ENCODE results near the gene REM2.

Gene REM2

DNA sequence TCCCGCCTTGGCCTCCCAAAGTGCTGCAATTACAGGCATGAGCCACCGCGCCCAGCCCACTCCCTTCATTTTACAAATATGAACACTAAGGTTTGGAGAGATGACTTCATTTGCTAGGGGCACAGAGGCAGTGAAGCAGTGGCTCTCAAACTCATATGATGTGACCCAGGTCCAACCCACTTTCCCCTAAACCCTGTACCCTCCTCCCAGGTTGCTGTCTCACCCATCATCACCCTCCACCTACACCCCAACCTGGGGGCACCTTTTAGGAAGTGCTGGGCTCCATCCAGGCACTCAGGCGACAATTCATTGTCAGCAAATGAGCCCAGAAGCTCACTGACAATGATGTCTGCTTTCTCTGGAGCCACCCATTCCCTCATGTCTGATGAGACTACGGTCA is 40.7 kb downstream of the REM2 start:
- in situ Hi-C loops (cut with HindIII; ENCODE audit: low sequenced_read_pairs), result no loop called here

DNA sequence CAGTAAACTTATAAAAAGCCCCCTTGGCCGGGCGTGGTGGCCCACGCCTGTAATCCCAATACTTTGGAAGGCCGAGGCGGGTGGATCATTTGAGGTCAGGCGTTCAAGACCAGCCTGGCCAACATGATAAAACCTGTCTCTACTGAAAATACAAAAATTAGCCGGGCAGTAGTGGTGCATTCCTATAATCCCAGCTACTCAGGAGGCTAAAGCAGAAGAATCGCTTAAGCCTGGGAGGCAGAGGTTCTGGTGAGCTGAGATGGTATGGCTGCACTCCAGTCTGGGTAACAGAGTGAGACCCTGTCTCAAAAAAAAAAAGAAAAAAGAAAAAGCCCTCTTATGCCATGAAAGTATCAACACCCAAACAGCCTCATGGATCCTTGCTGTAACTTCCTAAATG is 42.5 kb downstream of the REM2 start:
- in situ Hi-C loops (cut with HindIII; ENCODE audit: low sequenced_read_pairs), result no loop called here

DNA sequence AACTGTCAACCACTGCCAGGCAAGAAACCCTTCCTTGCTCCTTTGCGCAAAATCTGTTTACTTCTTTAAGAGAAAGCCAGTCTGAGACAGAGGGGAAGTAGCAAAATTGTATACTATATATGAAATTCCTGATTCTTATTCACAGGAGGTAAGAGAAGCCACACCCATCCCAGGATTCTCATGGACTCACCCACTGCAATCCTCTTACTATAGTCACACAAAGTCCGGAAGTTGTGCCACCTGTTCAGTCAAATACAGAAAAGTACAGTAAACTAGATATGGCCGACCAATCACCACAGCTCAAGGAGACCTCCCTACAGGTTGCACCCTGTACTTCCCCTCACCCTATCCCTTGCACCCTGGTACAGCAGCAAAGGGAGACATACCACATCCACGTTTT is 43.3 kb downstream of the REM2 start:
- in situ Hi-C loops (cut with HindIII; ENCODE audit: low sequenced_read_pairs), result no loop called here

DNA sequence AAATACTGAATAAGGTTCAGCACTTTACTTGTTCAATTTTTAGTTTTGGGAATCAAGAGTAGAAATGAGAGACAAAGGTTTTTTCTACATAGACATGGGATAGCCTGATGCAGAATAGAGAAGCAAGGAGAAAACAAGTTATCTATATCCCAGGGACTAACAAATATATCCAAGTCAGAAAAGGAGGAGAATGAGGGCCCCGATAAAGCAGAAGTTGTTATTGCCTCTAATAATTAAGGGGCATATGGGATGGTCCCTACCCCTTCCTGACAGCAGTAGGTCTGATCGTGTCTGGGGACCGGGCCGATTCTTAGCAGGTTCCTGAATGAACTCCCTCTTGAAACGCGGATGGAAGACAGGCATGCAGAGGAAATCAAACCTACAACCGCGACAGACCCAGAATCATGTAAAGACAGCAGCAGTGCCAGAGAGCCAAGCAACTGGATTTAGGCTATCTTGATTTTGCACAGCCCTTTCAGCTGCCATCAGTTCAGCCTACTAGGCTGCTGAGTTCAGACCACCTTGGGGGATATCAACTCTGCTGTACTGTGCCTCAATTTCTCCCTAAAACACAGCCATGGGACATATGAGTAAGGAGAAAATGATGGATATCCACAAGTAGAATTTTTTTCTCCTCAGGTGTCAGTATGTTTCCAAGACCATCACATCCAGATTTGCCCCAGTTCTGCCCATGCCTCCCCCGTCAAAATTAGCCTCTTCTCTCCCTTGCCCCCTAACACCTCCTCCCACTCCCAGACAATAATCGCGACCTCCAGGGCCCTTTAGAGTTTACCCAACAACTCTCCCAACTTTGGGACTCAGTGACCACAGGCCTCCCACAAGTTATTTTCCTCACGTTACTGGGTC is 45.4 kb downstream of the REM2 start:
- in situ Hi-C loops (cut with HindIII; ENCODE audit: low sequenced_read_pairs), result no loop called here

DNA sequence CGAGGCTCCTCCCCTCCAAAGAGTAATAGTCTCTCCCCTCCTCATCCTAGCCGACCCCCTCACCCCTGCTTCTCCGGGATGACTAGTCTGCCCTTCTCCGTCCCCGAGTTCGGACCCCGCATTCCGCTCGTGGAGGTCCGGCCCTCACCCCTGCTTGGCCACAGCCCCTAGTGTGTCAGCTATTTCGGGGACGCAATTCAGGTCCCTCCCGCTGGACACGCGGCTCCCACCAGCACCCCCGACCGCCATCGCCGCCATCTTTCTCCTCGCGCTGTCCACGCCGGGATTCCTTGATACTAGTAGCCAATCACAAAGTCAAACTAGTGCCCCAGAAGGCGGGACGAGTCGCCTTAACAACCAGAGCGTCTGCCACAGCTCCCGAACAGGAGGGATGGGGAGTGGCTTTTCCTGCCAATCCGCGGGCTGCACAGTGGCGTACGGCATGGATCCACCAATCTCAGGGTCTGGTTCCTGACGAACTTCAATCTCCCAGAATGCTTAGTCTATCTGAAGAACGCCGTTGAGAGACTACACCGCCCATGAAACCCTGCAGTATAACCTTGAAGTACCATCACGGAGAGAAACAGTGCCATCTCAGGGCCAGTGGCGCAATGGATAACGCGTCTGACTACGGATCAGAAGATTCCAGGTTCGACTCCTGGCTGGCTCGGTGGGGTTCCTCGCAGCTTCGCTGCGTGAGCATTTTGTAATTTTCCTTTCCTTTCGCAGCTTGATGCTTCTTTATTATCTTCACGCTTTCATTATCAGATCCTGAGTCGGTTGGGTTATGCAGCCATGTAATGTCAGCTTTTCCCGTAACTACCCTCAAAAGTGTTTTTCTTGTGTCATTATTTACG is 46.3 kb downstream of the REM2 start, which contains the start of gene PRMT5:
Gene PRMT5, minus strand, starts transcription at position 273 of the 857 bp plus-strand sequence. Its CDS starts 15 bp downstream, at position 258.
- in situ Hi-C loops (cut with HindIII; ENCODE audit: low sequenced_read_pairs), result no loop called here

DNA sequence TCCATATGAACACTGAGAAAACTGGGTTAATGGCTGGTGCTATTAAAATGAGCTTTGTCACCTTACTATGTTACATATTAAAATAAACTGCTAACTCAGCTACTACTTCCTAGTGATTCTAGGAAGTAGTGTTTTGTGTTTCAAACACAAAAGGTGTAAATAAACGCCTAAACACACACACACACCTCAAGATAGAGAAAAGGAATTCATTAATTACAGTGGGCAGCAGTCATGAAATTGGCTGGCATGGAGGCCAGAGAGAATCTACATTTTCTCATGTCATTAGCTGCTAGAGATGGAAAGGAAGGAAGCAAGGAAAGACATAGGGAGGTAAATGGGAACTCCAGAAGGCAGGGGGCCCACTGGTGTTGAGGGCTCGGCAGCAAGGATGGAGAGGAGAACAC is 46.9 kb downstream of the REM2 start:
- in situ Hi-C loops (cut with HindIII; ENCODE audit: low sequenced_read_pairs), result no loop called here

DNA sequence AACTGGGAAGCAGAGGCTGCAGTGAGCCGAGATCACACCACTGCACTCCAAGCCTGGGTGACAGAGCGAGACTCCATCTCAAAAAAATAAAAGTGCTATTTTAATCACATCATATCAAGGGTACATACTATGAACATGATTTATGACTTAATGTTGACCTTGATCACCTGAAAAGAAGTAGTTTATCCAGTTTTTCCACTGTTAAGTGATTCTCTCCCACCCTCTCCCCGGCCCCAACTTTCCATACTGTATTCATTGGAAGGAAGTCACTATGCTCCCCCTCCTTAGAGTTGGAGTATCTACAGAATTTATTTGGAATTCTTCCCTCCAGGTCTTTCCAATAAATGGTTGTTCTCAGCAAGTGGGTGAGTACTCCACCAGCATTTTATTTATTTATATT is 49.1 kb downstream of the REM2 start:
- in situ Hi-C loops (cut with HindIII; ENCODE audit: low sequenced_read_pairs), result no loop called here

DNA sequence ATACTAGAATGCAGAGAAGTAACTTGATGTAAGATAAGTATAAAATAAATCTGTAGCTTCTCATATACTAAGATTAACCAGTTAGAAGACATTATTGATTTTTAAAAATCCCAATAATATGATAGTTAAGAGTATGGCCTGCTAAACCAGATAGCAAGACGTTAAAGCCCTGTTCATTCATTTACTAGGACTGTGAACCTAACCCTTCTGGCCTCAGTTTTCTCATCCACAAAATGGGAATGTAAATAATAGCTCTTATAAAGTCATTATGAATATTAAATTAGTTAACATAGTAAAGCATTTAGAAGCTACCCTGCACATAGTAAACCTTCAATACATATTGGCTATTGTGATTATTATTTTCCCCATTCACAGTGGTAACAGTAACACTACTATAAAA is 52.1 kb downstream of the REM2 start:
- in situ Hi-C loops (cut with HindIII; ENCODE audit: low sequenced_read_pairs), result no loop called here
